ENCODE data around the gene NPAS2.

Gene NPAS2

GRCh38 chr2:101023327-101024107, 203.6 kb downstream of the NPAS2 start:
- no peak for DNase-seq
- Histone ChIP-seq H3K9ac (ENCODE audit: low read length) (no peak overlapping the region), H3K4ac (ENCODE audit: low read depth, low read length) (no peak overlapping the region), H3K27ac (ENCODE audit: low read depth, low read length) (no peak overlapping the region), H3K4me1 (ENCODE audit: control insufficient read depth, low read depth, low read length) (no peaks in the 10 kb centered on the region), H3K4me2 (ENCODE audit: low read length) (no peak overlapping the region), H3K79me2 (ENCODE audit: control insufficient read depth, insufficient read depth, low read length) (no peaks in the 10 kb centered on the region), H2BK120ac (ENCODE audit: low read depth, low read length) (no peak overlapping the region), H3K18ac (ENCODE audit: low read length) (no peak overlapping the region), H3K36me3 (ENCODE audit: control insufficient read depth, insufficient read depth, low read length) (peaks cover 2% of the 10 kb centered on the region), H4K8ac (ENCODE audit: low read depth, low read length) (no peak overlapping the region), H3K79me1 (ENCODE audit: low read length) (no peaks in the 10 kb centered on the region), H2AK5ac (ENCODE audit: low read length) (no peak overlapping the region), H3K4me3 (ENCODE audit: low read length) (no peak overlapping the region), H3K23ac (ENCODE audit: low read length) (no peak overlapping the region), H2BK15ac (replicated peaks; ENCODE audit: low read depth) (no peak overlapping the region), H2BK5ac (ENCODE audit: low read length) (no peak overlapping the region), H3K27me3 (ENCODE audit: insufficient read depth, low read length, poor library complexity) (no peaks in the 10 kb centered on the region), H4K5ac (ENCODE audit: low read length) (no peak overlapping the region), H3K56ac (ENCODE audit: low read length) (no peak overlapping the region)
- no CpG with 5 or more reads among the region's 6 CpGs for WGBS (ENCODE audit: extremely low coverage, insufficient coverage, low lambda C conversion rate)

GRCh38 chr2:101025561-101025960, 205.6 kb downstream of the NPAS2 start:
- Histone ChIP-seq H4K8ac (ENCODE audit: low read depth, low read length) (no peak overlapping the region), H2AK5ac (ENCODE audit: low read length) (no peak overlapping the region), H3K36me3 (ENCODE audit: control insufficient read depth, insufficient read depth, low read length) (peaks cover under 1% of the 10 kb centered on the region), H3K4me2 (ENCODE audit: low read length) (no peak overlapping the region), H3K18ac (ENCODE audit: low read length) (no peak overlapping the region), H3K79me2 (ENCODE audit: control insufficient read depth, insufficient read depth, low read length) (no peaks in the 10 kb centered on the region), H3K79me1 (ENCODE audit: low read length) (no peaks in the 10 kb centered on the region), H2BK5ac (ENCODE audit: low read length) (no peak overlapping the region), H3K4me1 (ENCODE audit: control insufficient read depth, low read depth, low read length) (no peaks in the 10 kb centered on the region), H3K27ac (ENCODE audit: low read depth, low read length) (no peak overlapping the region), H3K4me3 (ENCODE audit: low read length) (no peak overlapping the region), H3K23ac (ENCODE audit: low read length) (no peak overlapping the region), H2BK15ac (replicated peaks; ENCODE audit: low read depth) (no peak overlapping the region), H3K27me3 (ENCODE audit: insufficient read depth, low read length, poor library complexity) (no peaks in the 10 kb centered on the region), H3K4ac (ENCODE audit: low read depth, low read length) (no peak overlapping the region), H3K56ac (ENCODE audit: low read length) (no peak overlapping the region), H4K5ac (ENCODE audit: low read length) (no peak overlapping the region), H3K9ac (ENCODE audit: low read length) (no peak overlapping the region), H2BK120ac (ENCODE audit: low read depth, low read length) (no peak overlapping the region)
- DNase-seq, result no peak
- WGBS (ENCODE audit: extremely low coverage, insufficient coverage, low lambda C conversion rate), result no CpG with 5 or more reads among the region's 6 CpGs

- Histone ChIP-seq H3K9ac (ENCODE audit: low read length) (no peak overlapping the region), H3K18ac (ENCODE audit: low read length) (no peak overlapping the region), H2BK5ac (ENCODE audit: low read length) (no peak overlapping the region), H4K8ac (ENCODE audit: low read depth, low read length) (no peak overlapping the region), H2BK15ac (replicated peaks; ENCODE audit: low read depth) (no peak overlapping the region), H3K23ac (ENCODE audit: low read length) (no peak overlapping the region), H3K79me1 (ENCODE audit: low read length) (no peaks in the 10 kb centered on the region), H3K27ac (ENCODE audit: low read depth, low read length) (no peak overlapping the region), H2BK120ac (ENCODE audit: low read depth, low read length) (no peak overlapping the region), H3K79me2 (ENCODE audit: control insufficient read depth, insufficient read depth, low read length) (no peaks in the 10 kb centered on the region), H2AK5ac (ENCODE audit: low read length) (no peak overlapping the region), H3K4ac (ENCODE audit: low read depth, low read length) (no peak overlapping the region), H3K4me2 (ENCODE audit: low read length) (no peak overlapping the region), H3K4me3 (ENCODE audit: low read length) (no peak overlapping the region), H3K56ac (ENCODE audit: low read length) (no peak overlapping the region), H3K27me3 (ENCODE audit: insufficient read depth, low read length, poor library complexity) (no peaks in the 10 kb centered on the region), H3K4me1 (ENCODE audit: control insufficient read depth, low read depth, low read length) (no peaks in the 10 kb centered on the region), H4K5ac (ENCODE audit: low read length) (no peak overlapping the region), H3K36me3 (ENCODE audit: control insufficient read depth, insufficient read depth, low read length) (no peaks in the 10 kb centered on the region)
- WGBS (ENCODE audit: extremely low coverage, insufficient coverage, low lambda C conversion rate), result no CpG with 5 or more reads among the region's 9 CpGs
- DNase-seq, result peak; percentile 10
Observed at GRCh38 chr2:101026253-101026701, 206.3 kb downstream of the NPAS2 start.

GRCh38 chr2:101026923-101027469, 207.1 kb downstream of the NPAS2 start:
- Histone ChIP-seq H3K27ac (ENCODE audit: low read depth, low read length) (no peak overlapping the region), H3K9ac (ENCODE audit: low read length) (no peak overlapping the region)

GRCh38 chr2:101027852-101028251, 207.9 kb downstream of the NPAS2 start:
- H3K79me1 ChIP-seq (ENCODE audit: low read length), result no peaks in the 10 kb centered on the region
- H3K4me1 ChIP-seq (ENCODE audit: control insufficient read depth, low read depth, low read length), result no peaks in the 10 kb centered on the region
- no peak overlapping the region for H2BK120ac ChIP-seq (ENCODE audit: low read depth, low read length)
- no peak overlapping the region for H3K9ac ChIP-seq (ENCODE audit: low read length)
- no peak for DNase-seq
- H3K23ac ChIP-seq (ENCODE audit: low read length), result no peak overlapping the region
- H4K8ac ChIP-seq (ENCODE audit: low read depth, low read length), result no peak overlapping the region
- no peak overlapping the region for H2BK15ac ChIP-seq (replicated peaks; ENCODE audit: low read depth)
- H2BK5ac ChIP-seq (ENCODE audit: low read length), result no peak overlapping the region
- no peak overlapping the region for H3K4ac ChIP-seq (ENCODE audit: low read depth, low read length)
- no peak overlapping the region for H3K27ac ChIP-seq (ENCODE audit: low read depth, low read length)
- no peaks in the 10 kb centered on the region for H3K27me3 ChIP-seq (ENCODE audit: insufficient read depth, low read length, poor library complexity)
- H3K4me3 ChIP-seq (ENCODE audit: low read length), result no peak overlapping the region
- H3K18ac ChIP-seq (ENCODE audit: low read length), result no peak overlapping the region
- no peak overlapping the region for H2AK5ac ChIP-seq (ENCODE audit: low read length)
- H3K36me3 ChIP-seq (ENCODE audit: control insufficient read depth, insufficient read depth, low read length), result no peaks in the 10 kb centered on the region
- no peak overlapping the region for H3K4me2 ChIP-seq (ENCODE audit: low read length)
- H4K5ac ChIP-seq (ENCODE audit: low read length), result no peak overlapping the region
- H3K79me2 ChIP-seq (ENCODE audit: control insufficient read depth, insufficient read depth, low read length), result no peaks in the 10 kb centered on the region
- WGBS (ENCODE audit: extremely low coverage, insufficient coverage, low lambda C conversion rate), result no CpG with 5 or more reads among the region's 8 CpGs
- no peak overlapping the region for H3K56ac ChIP-seq (ENCODE audit: low read length)

More at GRCh38 chr2:101026923-101027469, 207.1 kb downstream of the NPAS2 start:
- H2BK5ac ChIP-seq (ENCODE audit: low read length), result no peak overlapping the region
- H4K8ac ChIP-seq (ENCODE audit: low read depth, low read length), result no peak overlapping the region
- no CpG with 5 or more reads among the region's 15 CpGs for WGBS (ENCODE audit: extremely low coverage, insufficient coverage, low lambda C conversion rate)
- H4K5ac ChIP-seq (ENCODE audit: low read length), result no peak overlapping the region
- no peaks in the 10 kb centered on the region for H3K79me2 ChIP-seq (ENCODE audit: control insufficient read depth, insufficient read depth, low read length)
- H3K4me1 ChIP-seq (ENCODE audit: control insufficient read depth, low read depth, low read length), result no peaks in the 10 kb centered on the region
- H3K56ac ChIP-seq (ENCODE audit: low read length), result no peak overlapping the region
- no peak overlapping the region for H3K18ac ChIP-seq (ENCODE audit: low read length)
- no peak for DNase-seq
- H3K27me3 ChIP-seq (ENCODE audit: insufficient read depth, low read length, poor library complexity), result no peaks in the 10 kb centered on the region
- H3K36me3 ChIP-seq (ENCODE audit: control insufficient read depth, insufficient read depth, low read length), result no peaks in the 10 kb centered on the region
- no peak overlapping the region for H3K23ac ChIP-seq (ENCODE audit: low read length)
- no peak overlapping the region for H2BK15ac ChIP-seq (replicated peaks; ENCODE audit: low read depth)
- H3K4me3 ChIP-seq (ENCODE audit: low read length), result no peak overlapping the region
- no peak overlapping the region for H3K4me2 ChIP-seq (ENCODE audit: low read length)
- H2BK120ac ChIP-seq (ENCODE audit: low read depth, low read length), result no peak overlapping the region
- no peak overlapping the region for H2AK5ac ChIP-seq (ENCODE audit: low read length)
- no peak overlapping the region for H3K4ac ChIP-seq (ENCODE audit: low read depth, low read length)
- no peaks in the 10 kb centered on the region for H3K79me1 ChIP-seq (ENCODE audit: low read length)

All from mesendoderm (in vitro differentiated cells).